NCI-H187 (cell line): ENCODE measurements around the gene ZNF841.
"Not testable (repeated sequence)": the region's sequence is repeated elsewhere in the genome, so short reads cannot be mapped to it uniquely, and the experiment has no call there.

Experiments used
- DNase-seq, 2 experiments: peaks; one replicate each; lab custom pipeline; 2025; lab: John Stamatoyannopoulos, UW

The ZNF841 gene

DNA sequence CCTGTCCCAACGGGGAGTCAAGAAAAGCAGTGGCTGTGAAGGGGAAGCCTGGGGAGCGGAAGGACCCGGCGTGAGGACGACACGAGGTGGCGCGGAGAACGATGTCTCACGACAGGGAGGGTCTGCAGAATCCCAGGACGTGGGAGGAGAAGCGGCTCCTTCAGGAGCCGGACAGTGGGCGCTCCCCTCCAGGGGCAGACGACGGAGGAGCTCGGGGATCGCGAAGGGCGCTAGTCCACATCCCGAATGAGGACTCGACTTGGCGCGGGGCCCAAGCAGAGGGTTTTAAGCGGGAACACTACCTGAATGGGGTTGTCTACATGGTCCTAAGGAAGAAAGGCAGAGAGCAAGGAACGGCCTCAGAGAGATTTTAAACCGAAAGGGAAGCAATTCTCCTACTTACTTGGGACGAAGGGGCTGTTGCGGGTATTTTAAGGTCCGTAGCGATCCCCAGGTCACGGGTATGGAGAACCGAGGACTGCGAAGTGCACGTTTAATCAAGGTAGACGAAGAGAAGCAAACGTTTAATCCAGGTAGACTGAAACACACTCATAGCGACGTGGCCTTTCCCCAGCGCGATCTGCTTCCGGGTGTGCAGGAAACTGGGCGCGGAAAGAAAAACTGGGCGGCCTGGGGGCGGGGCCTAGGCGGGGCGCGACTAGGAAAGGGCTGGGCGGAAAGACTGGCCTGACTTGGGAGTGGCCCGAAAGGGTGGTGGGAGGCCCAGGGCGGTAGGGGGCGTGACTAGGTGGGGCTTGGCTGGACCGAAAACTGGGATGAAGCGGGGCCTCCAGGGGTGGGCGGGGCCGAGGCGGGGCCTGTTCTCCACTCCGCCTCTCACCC, at the start of gene ZNF841:
ZNF841 (minus strand) TSS at position 594 of the 843 bp plus-strand sequence. CDS start 10,964 bp downstream, outside the sequence.
- peak; percentile 87 to 93 for DNase-seq

DNA sequence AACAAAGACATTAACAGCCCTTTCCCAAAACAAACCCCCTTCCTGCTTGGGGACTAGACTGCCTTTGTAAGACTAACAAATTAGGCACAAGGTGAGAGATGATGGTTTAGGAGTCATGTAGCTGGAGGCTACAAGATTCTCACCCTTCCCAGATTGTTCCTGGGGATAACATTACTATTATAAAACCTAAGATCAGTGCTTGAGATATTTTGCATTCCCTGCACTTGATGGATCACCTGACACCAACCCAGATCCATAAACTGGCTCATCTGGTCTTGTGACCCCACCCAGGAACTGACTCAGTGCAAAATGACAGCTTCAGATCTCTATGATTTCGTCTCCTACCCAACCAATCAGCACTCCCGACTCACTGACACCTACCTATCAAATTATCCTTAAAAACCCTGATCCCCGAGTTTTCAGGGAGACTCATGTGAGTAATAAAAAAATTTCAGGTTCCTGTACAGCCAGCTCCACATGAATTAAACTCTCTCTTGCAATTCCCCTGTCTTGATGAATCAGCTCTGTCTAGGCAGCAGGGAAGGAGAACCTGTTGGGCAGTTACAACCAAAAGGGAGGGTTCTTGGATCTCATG, 46.5 kb upstream of the ZNF841 start:
- DNase-seq: no peak

DNA sequence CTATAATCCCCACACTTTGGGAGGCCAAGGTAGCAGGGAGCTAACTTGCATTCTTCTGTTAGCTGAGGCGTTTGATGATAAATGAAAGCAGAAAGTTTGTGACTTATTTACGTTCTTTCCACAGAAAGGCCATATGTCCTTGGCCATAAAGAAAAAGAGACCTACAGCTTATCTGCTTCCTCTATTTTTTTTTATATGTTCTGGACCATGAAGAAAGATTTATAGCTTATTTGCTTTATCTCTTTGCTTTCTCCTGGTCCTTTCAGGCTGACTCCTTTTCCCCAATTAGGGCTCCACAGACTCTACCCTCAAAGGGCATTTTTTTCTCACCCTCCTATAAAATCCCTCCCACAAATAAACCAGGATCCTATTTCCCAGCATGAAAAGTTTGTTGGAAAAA, 45.6 kb upstream of the ZNF841 start:
- DNase-seq: no peak

DNA sequence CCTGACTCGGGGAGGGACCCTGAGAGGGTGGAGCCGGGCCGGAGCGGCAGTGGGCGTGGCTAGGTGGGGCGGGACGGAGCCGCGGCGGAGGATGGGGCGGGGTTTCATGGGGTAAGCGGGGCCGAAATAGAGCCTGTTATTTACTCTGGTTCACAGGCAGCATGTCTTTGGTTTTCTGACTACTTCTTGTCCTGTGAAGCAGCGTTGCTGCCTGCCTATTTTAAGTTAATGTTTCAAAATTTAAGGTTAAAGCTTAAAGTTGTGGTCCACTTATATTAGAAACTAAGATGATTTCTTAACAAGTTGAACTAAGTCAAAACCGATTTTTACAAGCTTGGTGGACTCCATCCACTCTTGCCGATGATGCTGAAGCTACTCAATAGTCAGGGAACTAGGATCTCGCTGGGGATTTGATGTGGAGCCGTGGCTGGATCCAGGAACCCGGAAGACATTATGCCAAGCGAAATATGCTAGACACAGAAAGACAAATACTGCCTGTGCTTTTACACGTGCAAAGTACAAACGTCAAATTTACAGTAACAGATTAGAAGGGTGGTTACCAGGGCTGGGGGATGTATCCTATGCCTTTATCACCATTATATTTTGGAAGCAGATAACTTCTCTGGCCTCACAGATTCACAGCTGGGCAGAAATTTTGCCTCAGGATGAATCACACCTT, 44.6 kb upstream of the ZNF841 start:
- DNase-seq: no peak

DNA sequence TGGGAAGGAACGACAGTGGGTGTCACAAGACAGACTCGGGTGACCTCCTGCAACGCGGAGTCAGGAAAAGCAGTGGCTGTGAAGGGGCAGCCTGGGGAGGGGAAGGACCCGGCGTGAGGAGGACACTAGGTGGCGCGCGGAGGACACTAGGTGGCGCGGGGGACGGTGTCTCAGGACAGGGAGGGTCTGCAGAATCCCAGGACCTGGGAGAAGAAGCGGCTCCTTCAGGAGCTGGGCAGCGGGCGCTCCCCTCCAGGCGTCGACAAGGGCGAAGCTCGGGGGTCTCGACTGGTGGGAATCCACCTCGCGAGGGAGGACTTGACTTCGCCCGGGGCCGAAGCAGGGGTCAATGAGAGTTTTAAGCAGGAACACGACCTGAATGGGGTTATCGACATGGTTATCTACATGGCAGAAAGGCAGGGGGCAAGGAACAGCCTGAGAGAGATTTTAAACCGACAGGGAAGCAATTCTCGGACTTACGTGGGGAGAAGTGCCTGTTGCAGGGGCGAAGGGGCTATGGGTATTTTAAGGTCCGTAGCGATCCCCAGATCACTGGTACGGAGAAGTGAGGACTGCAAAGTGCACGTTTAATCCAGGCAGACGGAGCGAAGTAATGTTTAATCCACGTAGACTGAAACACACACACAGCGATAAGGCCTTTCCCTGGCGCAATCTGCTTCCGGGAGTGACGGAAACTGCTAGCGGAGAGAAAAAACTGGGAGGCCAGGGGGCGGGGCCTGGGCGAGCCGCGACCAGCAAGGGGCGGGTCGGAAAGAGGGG, 43.9 kb upstream of the ZNF841 start, which contains the start of gene ZNF616:
ZNF616 (minus strand) TSS at position 687 of the 780 bp plus-strand sequence. CDS start 9,426 bp downstream, outside the sequence.
- peak; percentile 87 to 97 for DNase-seq

DNA sequence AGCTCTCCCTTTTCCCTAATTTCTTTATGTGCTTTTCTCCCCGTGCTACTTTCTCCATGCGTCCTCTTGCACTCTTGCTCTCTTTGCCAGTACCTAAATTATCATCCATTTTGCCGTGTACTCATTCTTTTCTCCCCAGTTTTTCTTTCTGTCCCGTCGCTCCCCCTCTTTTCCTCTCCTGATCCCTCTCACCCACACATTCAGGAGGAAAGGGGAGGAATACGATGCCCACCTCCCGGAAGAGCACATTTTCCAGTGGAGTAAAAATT, 43.4 kb upstream of the ZNF841 start:
- DNase-seq: no peak

DNA sequence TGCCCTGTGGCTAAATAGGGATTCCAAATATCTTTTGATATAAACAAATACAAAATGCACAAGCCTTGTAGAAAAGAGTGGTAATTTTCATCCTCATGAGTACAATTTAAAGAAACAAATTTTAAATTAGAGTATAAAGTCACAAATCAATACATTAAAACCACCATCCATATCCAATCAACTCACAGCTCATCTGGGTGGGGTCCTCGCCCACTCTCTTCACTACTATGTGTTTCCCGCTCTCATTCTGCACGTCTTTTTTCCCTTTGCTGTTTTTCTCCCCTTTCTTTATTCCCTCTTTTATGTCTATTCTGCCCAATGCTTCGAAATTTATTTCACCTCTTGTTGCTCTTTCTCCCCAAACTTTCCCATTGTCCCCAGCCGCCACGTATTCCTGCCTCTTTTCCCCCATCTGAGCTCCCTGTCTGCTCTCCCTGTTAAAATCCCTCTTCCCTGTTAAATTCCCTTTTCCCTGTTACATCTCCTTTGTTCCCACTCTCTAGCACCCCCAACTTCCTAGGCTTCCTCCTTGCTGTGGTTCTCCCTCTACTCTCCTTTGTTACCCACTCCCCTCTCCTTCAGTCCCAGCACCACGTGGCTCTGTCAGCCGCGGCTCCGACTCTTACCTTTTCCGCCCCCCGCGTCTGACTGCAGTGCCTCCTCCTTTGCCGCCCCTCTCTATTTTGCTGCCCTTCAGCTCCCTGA, 42.9 kb upstream of the ZNF841 start:
- peak in 1 of 2 experiments; percentile 25 for DNase-seq

DNA sequence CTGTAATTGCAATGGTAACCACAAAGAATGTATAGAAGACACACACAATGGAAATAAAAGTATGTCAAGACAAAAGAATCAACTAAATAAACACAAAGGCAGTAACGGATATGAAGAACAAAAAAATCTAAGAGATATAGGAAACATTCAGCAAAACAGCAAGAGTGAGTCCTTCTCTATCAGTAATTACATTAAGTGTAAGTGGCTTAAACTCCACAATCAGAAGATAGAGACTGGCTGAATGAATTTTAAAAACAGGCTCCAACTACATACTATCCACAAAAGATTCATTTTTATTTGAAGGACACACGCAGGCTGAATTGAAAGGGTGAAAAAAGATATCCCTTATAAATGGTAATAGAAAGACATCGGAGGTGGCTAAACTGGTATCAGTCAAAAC, 24.7 kb upstream of the ZNF841 start:
- no peak for DNase-seq

DNA sequence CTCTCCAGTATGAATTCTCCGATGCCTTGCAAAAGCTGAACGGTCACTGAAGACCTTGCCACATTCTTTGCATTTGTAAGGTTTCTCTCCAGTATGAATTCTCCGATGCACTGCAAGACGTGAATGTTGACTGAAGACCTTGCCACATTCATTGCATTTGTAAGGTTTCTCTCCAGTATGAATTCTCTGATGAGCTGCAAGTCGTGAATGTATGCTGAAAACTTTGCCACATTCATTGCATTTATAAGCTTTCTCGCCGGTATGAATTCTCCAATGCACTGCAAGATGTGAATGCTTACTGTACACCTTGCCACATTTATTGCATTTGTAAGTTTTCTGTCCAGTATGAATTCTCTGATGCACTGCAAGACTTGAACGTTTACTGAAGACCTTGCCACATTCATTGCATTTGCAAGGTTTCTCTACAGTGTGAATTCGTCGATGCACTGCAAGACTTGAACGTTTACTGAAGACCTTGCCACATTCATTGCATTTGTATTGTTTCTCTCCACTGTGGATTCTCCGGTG, 20.0 kb upstream of the ZNF841 start:
- DNase-seq: no peak

DNA sequence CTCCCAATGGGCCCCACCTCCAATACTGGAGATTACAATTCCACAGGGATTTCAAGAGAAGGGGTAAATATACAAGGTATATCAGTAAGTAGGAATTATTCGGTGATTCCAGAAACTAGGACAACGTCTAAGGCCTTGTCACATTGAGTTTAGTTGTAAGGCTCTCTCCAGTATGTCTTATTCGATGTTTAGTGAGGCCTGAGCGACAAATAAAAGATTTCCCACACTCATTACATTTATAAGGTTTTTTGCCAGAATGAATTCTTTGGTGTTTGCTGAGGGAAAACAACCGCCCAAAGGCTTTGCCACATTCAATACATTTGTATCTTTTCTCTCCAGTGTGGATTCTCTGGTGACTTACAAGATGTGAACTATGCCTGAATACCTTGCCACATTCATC, 19.1 kb upstream of the ZNF841 start:
- DNase-seq: no peak

DNA sequence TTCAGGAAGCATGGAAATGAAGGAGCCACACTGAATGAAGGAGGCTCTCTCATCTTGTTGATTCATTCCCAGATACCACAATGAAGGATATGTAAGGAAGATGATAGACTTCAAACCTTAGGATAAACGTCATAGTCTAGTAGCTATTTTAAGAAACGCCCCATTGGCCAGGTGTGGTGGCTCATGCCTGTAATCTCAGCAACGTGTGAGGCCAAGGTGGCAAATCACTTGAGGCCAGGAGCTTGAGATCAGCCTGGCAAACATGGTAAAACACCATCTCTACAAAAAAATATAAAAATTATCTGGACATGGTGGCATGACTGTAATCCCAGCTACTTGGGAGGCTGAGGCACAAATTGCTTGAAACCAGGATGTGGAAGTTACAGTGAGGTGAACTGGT, 17.1 kb upstream of the ZNF841 start:
- DNase-seq: no peak

DNA sequence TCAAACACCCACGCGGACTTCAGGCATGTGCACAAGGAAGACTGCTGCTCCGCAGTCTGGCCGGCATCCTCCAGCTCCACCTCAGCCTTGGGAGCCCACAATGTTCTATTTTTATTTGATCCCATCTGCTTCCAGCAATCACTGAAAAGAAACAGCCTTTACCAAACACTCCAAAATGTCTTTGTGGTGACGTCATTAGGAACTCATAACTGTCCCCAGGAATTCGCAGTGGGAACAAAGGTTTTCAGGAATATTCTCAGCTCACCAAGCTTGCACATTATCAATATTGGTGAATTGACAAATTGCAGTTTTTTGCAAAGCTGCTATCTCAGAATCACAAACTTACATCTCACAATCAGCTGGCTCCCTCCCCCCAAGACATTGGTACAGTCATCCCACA, 15.2 kb upstream of the ZNF841 start:
- DNase-seq: no peak

DNA sequence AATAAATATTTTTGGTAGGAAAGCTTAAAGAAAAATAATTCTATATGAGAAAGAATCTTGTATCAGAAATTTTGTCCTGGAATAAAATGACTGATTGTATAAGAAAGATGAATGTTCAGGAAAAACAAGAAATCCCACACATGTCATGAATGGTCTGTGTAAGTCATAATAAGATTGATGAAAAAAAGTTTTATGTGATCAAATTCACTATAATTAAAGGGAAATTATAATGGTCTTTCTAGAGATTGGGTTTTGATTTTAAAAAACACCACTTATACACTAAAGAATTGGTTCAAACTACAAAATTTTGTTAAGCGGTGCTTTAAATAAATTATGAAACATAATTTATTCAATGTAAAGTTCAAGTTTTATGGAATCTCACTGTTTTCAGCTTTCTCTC, 7.2 kb upstream of the ZNF841 start:
- no peak for DNase-seq

DNA sequence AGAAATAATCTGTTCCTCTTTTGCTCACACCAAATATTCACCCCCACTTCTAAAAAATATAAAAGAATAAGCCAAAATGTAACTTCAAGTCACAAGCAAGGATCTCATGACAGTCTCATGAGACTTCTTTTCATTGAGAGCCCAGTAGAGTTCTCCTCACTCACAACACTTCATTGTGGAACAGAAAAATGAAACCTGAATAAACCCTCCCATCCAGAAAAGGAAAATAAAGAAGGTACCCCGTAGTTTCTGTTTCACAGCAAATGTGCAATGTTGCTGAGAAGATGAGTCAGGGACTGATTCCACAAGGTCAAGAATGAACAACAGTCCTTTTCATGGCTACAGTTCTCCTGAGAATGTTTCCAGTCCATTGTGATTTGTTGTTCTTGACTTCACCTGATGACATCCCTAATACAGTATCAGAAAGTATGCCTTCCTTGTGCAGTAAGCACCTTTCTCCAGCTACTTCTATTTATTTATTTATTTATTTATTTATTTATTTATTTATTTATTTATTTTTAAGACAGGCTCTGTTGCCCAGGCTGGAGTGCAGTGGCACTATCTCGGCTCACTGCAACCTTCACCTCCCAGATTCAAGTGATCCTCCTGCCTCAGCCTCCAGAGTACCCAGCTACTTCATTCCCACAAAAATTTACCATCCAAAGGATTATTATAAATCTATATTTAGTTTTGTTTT, 6.4 kb upstream of the ZNF841 start:
- no peak for DNase-seq

DNA sequence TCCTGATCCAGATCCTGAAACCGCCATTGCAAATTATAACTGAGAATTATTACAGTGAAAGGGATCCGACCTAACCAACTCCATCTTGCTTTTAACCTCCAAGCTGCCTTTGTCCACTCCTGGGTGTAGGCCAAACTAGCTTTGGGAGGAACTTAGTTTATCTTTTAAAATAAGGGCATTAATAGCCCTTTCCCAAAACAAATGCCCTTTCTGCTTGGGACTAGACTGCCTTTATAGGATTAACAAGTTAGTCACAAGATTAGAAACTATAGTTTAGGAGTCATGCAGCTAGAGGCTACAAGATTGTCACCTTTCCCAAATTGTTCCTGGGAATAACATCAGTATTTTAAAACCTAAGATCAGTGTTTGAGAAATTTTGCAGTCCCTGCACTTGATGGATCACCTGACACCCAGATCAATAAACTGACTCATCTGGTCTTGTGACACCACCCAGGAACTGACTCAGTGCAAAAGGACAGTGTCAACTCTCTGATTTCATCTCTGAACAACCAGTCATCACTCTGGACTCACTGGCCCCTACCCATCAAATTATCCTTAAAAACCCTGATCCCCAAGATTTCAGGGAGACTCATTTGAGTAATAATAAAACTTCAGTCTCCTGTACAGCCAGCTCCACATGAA, 4.1 kb upstream of the ZNF841 start:
- no peak for DNase-seq

DNA sequence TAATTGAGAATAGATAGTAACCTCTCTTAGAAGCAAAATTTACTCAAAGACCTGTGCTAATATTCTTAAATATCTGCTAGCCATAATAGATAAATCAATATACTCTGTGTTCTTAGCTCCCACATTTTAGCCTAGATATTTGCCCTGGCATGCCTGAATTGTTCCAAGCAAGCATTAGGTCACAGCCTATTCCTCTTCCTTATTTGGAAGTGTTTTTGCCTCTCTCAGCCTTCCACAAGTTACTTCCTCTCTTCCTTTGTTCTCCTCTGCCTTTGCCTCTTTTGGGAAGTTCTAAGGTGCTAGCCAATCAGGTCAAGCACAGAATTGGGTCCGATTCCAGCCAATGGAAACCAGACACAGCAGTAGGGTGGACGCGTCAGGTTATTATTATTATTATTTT, 851 bp upstream of the ZNF841 start:
- DNase-seq: not testable (repeated sequence)

DNA sequence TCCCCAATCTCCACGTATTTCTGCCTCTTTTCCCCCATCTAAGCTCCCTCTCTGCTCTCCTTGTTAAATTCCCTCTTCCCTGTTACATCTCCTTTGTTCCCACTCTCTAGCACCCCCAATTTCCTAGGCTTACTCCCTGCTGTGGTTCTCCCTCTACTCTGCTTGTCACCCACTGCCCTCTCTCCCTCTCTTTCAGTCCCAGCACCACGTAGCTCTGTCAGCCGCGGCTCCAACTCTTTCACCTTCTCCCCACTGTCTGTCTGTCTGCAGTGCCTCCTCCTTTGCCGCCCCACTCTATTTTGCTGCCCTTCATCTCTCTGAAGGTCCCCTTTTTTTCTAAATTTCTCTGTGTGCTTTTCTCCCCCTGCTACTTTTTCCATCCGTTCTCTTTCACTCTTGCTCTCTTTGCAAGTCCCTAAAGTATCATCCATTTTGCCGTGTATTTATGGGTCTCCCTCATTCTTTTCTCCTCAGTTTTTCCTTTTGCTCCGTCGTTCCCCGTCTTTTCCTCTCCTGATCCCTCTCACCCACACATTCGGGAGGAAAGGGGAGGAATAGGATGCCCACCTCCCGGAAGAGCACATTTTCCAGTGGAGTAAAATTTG, 937 bp downstream of the ZNF841 start:
- DNase-seq: no peak

DNA sequence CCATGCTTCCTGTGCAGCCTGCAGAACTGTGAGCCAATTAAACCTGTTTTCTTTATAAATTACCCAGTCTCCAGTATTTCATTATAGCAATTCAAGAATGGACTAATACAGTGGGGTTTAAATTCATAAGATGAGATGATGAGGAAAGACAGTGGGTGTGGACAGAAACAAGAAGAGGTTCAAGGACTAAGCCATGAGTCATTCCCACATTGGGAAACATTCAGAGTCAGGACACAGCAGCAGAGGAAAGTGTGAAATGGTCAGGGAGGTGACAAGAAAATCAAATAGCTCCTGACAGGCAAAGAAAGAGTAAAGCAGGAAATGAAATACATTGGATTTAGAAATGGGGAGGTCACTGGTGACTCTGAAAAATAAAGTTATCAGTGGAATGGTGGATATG, 9.1 kb downstream of the ZNF841 start:
- no peak for DNase-seq

DNA sequence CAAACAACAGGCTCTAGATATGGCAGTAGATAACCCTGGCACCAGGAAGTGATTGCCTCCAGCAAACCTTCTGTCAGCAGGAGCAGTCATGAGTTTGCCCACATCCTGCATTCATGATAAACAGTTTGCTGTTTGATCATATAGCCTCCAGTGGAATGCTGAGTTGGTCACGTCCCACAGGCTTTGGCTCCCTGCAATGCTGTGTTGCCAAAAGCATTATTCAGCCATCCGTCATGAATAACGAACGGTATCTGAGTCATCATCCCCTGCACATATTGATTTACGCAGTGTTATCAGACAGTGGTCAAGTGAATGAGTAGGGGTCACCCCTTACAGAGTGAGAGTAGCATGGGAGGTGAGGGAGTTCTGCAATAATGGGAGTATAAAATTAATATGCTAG, 25.1 kb downstream of the ZNF841 start:
- no peak for DNase-seq

DNA sequence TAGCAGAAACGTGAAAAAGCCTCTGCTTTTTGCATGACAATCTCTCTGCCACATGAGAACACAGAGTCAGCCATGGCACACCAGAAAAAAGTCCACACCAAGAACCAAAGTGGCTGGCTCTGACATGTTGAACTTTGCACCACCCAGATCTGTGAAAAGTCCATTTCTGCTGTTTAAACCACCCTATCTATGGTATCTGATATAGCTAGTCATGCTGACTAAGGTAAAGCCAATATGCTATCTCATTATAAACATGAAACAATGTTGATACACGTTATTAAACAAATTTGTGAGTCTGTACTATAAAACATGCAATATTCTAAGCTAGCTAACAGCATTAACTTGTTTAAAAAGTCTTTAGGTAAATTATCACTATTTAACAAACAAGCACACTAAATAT, 25.9 kb downstream of the ZNF841 start:
- no peak for DNase-seq
